ENCODE data around the gene BCL11A. TPM values are rescaled to one million over a fixed set of nuclear protein-coding genes. Genes with fewer than 3 reads are reported as not detected.
A peak's percentile ranks its signal among the peaks of the same experiment; 100 is the strongest.

BCL11A gene
- total RNA-seq, 6 experiments from 2014 or later, result 1.1 to 3.0 (median 1.9) TPM

GRCh38 chr2:60487174-60487573 lies 66.3 kb downstream of the BCL11A start:
- Mint-ChIP-seq H3K9me3 (no peaks in the 10 kb centered on the region; the same call in 1 of the 2 replicates), H3K36me3 (ENCODE audit: low read depth) (no peaks in the 10 kb centered on the region), H3K4me1 (ENCODE audit: low read depth) (peaks cover 43% of the 10 kb centered on the region), H3K4me3 (no peak overlapping the region), H3K27me3 (ENCODE audit: insufficient read depth) (no peaks in the 10 kb centered on the region; the same call in 1 of the 2 replicates), H3K27ac (no peak overlapping the region)
- TF ChIP-seq CTCF (IDR thresholded peaks at IDR 0.05), result no peak
- DNase-seq, result no peak

- Mint-ChIP-seq H3K9me3 (no peaks in the 10 kb centered on the region; the same call in 1 of the 2 replicates), H3K27me3 (ENCODE audit: insufficient read depth) (no peaks in the 10 kb centered on the region; the same call in 1 of the 2 replicates), H3K36me3 (ENCODE audit: low read depth) (no peaks in the 10 kb centered on the region), H3K4me1 (ENCODE audit: low read depth) (peaks cover 49% of the 10 kb centered on the region), H3K4me3 (no peak overlapping the region), H3K27ac (no peak overlapping the region)
- no peak for TF ChIP-seq CTCF (IDR thresholded peaks at IDR 0.05)
- no peak for DNase-seq
Measured at GRCh38 chr2:60486551-60486950, 66.9 kb downstream of the BCL11A start.

GRCh38 chr2:60486067-60486466 lies 67.4 kb downstream of the BCL11A start:
- Mint-ChIP-seq H3K4me3 (no peak overlapping the region), H3K27ac (peak overlapping the region; percentile 10; the same call in 1 of the 2 replicates), H3K27me3 (ENCODE audit: insufficient read depth) (no peaks in the 10 kb centered on the region; the same call in 1 of the 2 replicates), H3K36me3 (ENCODE audit: low read depth) (no peaks in the 10 kb centered on the region), H3K9me3 (no peaks in the 10 kb centered on the region), H3K4me1 (ENCODE audit: low read depth) (peaks cover 53% of the 10 kb centered on the region)
- DNase-seq, result no peak
- TF ChIP-seq CTCF (IDR thresholded peaks at IDR 0.05), result no peak

- H3K27me3 Mint-ChIP-seq (ENCODE audit: insufficient read depth), result no peaks in the 10 kb centered on the region; the same call in 1 of the 2 replicates
- no peak for DNase-seq
- H3K9me3 Mint-ChIP-seq, result no peaks in the 10 kb centered on the region
- H3K4me3 Mint-ChIP-seq, result no peak overlapping the region
- no peak overlapping the region for H3K27ac Mint-ChIP-seq
- peaks cover 53% of the 10 kb centered on the region for H3K4me1 Mint-ChIP-seq (ENCODE audit: low read depth)
- no peaks in the 10 kb centered on the region for H3K36me3 Mint-ChIP-seq (ENCODE audit: low read depth)
- TF ChIP-seq CTCF (IDR thresholded peaks at IDR 0.05), result no peak
Measured at GRCh38 chr2:60485550-60485949, 67.9 kb downstream of the BCL11A start.

GRCh38 chr2:60485055-60485454 lies 68.4 kb downstream of the BCL11A start:
- Mint-ChIP-seq H3K9me3 (no peaks in the 10 kb centered on the region), H3K4me3 (no peak overlapping the region), H3K36me3 (ENCODE audit: low read depth) (no peaks in the 10 kb centered on the region), H3K4me1 (ENCODE audit: low read depth) (peaks cover 53% of the 10 kb centered on the region), H3K27me3 (ENCODE audit: insufficient read depth) (no peaks in the 10 kb centered on the region; the same call in 1 of the 2 replicates), H3K27ac (peak overlapping the region; percentile 91)
- TF ChIP-seq CTCF (IDR thresholded peaks at IDR 0.05), result no peak
- DNase-seq, result no peak
